HG03039 (cell line): ENCODE results near the gene CRABP2.
A peak's percentile ranks its signal among the peaks of the same experiment; 100 is the strongest.

ENCODE experiments used
- ATAC-seq: cut with Tn5 transposase; IDR thresholded peaks from one replicate; pipeline ENCODE4 v1.9.1; 2021; ENCODE audit warnings: mild to moderate bottlenecking, moderate library complexity; ENCODE audit not compliant: unreplicated experiment

CRABP2 gene

DNA sequence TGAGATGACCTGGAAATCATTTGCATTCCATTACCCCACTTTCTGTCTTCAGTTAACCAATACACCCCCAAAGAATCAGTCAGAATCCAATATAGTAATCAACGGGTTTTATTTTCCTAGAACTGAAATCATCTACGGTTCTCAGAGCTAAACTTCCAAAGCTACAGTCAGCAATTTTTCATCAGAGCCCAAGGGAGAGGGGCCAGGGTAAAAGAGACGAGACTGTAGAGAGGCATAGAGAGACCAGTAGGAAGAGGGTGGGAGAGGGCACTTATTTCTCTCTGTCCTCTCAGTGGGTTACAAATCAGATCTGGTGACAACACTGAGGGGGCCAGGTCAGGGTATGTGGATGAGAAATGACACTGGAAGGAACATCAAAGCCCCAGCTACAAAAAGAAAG, 36.6 kb upstream of the CRABP2 start:
- ATAC-seq: no peak

DNA sequence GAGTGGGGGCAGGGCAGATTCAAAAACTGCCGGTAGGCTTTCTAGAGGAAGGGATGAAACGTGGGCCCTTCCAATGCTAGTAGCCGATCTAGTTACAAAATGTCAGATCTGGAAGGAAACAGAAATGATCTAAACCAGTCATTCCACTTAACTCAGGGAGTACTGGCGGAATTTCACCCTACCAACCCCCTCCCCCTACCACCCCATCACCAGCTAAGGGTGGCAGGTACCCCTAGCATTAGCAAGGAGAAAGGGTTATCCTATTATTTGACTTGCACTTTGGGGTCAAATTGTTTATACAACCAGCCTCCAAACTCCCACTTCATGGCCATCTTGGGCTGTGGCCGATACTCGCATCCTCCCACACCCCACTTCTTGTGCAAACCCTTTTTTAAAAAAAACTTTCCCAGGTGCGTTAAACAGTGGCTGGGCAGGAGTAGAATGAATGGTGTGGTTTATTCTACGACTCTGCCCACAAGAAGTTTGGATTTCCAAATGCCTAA, 36.1 kb upstream of the CRABP2 start:
- ATAC-seq: no peak

DNA sequence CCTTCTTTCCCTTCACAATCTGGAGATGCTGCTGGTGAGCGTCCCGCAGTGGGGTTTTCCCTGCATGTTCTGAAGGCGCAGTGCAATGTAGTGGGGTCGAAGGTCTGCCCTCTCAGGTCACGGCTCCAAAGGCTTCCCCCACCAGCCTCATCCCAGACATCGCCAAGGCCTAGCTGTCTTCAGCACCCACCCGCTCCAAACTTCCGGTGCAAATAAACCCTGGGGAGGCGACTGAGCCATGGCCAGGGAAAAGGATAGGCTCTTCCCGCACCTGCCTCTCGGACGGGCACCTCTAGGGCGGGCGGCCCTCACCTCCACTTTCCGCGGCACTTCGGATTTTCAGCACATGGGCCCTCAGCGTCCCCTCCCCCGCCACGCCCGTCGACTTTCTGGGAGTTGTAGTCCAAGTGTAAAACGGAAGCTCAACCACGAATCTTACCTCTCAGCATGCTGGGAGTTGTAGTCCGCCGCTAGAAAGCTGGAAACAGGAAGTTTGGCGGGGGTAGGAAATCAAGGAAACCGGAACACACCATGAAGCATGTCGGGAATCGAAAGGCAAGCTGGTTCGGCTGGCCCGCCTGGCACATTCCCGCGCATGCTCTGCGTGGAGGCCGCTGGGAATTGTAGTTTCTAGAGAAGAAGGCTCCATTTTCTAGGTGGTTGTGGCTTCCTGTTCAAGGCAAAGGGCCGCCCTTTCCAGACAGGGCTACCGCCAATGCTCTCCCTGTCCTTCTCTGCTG, 35.5 kb upstream of the CRABP2 start, which contains the start of gene MRPL24:
Gene MRPL24 (minus strand): TSS at position 348 of the 740 bp plus-strand sequence. CDS start 2,384 bp downstream, outside the sequence.
- ATAC-seq: peak; percentile 79

DNA sequence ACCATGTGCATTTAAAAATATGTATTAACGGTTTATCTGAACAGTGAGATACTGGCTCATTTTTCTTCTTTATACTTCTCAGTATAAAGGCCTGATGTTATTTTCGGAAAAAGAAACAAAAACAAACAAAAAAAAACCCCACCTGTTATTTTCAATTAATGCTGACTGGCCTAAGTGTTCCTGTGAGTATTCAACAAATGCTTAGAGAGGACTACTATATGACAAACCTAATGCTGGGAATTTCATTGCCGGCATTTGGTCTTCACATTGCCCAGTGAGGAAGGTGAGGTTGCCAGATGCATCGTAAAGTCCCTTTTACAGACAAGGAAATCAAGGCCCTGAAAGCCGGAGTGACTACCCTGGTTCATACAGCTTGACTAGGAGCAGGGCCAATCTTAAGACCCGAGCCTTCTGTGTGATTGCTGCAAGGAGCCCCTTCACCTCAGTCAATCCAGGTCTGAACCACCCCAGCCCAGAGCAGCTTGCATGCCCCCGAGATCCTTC, 34.9 kb upstream of the CRABP2 start:
- ATAC-seq: no peak

DNA sequence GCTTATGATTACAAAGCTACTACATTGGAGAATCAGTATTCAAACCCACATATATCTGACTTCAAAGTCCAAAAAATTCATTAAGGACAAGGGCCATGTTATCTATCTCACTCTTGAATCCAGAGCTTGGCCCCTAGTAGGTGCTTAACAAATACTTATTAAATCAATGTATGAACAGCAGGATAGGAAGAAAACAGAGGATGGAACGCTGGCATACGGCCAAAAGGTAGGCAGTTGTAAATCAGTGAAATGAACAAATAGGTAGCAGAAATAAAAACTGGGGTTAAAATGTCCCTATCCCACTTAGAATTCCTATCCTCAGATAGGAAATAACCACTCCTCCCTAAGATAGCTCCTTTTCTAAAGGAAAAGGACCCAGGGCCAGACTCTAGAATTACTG, 33.5 kb upstream of the CRABP2 start:
- no peak for ATAC-seq

GRCh38 chr1:156738407-156738806, 33.0 kb upstream of the CRABP2 start:
- no peak for ATAC-seq

- no peak for ATAC-seq
Observed at GRCh38 chr1:156733989-156734584, 28.7 kb upstream of the CRABP2 start.

GRCh38 chr1:156728599-156729462, 23.4 kb upstream of the CRABP2 start, which contains the start of gene ISG20L2:
ISG20L2 (minus strand) TSS chr1:156728766; CDS start chr1:156727652, 1,114 bp downstream.
- ATAC-seq: peak; percentile 77

GRCh38 chr1:156727926-156728598, 22.7 kb upstream of the CRABP2 start, which contains the start of gene METTL25B:
METTL25B (plus strand) TSS chr1:156728469; CDS start chr1:156729105, 636 bp downstream.
- ATAC-seq: peak; percentile 58

DNA sequence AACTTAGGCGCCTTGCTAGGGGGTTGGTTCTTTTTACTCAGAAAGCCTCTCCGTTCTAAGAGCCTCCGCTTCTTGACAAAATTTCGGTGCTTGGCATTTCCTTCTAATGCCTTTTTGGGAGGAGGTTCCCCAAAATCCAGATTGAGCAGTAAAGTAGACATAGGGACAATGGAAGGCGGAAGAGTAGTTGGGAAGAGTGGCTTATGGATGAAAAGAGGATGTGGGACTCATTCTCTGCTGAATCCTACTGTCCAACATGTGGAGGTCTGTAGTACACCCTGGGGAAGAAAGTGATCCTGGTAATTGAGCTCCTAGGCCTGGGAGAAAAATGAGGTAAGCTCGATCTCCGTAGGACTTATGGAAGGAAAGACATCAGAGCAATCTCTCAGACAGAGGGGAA, 22.1 kb upstream of the CRABP2 start:
- no peak for ATAC-seq

GRCh38 chr1:156726549-156727226, 21.3 kb upstream of the CRABP2 start:
- no peak for ATAC-seq

DNA sequence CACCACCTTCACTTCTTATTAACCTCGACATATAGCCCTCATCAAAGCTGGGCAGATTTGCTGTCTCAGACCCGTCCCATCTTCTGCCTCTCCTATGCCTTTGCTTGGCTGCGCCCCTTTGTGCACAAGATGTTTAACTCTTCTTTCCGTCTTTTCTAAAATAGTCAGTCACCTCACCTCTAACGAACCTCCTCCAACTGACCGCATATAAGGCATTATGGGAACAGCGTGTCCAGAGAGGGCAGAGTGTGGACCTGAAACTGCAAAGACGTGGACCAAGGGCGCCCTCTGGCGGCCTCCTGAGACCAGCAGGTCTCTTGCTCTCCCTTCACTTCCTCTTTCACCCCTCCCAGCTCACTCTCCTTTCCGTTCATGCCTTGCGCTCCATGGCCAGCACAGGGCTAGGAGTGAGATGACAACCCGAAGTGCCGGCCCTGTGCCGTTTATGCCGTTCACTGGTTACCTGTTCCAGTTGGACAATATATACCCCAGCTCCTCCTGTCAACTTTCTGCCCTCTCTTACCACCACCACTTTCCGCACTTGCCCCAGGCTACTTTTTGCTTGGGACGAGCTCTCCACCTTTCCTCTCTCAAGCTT, 20.4 kb upstream of the CRABP2 start:
- no peak for ATAC-seq

DNA sequence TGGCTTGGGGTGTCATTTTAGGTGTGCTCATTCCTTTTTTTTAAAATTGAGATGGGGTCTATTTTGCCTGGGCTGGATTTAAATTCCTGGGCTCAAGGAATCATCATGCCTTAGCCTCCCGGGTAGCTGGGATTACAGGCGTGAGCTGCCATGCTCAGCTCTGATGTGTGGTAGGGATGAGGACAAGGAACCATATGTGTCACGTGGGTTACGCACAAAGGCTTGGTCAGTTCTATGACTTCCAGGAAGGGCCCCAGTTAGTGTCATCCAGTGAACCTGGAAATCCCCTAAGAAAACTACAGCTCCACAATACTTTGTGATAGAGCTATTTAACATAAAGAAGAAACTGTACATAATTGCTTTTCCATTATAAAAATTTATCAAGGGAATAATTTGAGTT, 16.2 kb upstream of the CRABP2 start:
- no peak for ATAC-seq

GRCh38 chr1:156721131-156721530, 15.7 kb upstream of the CRABP2 start:
- ATAC-seq: no peak

DNA sequence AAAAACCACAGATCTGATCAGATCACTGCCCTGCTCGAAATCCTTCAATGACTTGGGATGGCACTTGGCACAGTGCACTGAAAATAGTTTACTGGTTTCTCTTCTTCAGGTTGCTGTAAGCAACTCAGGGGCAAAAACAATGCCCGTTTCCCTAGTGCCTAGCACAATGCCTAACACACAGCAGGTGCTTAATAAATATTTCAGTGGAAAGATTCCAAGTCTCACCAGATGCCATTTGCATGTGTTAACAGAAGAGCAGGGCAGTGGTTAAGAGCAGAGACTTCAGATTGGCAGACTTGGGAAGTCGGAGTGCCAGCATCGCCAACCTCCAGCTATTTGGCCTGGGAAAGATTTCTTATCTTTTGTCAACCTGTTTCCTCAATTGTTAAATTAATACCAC, 12.0 kb upstream of the CRABP2 start:
- ATAC-seq: no peak

DNA sequence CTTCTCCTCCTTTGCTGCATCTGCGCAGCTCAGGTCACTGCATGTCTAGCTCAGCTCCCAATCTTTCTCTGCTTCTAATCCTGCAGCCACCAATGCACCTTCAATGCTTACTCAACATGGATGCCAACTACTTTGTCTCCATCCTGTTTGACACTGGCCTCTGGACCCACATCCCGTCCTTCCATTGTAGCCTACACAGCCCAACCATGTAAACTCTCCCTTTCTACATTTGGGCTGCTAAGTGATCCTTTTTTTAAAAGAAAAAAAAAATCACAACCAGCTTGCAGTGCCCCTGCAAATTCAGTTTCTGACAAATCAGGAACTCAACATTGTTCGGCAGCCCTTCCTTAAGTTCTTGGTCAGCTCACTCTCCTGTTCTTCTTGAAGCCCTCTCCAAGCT, 9.4 kb upstream of the CRABP2 start:
- no peak for ATAC-seq

GRCh38 chr1:156712626-156713025, 7.2 kb upstream of the CRABP2 start:
- ATAC-seq: no peak

DNA sequence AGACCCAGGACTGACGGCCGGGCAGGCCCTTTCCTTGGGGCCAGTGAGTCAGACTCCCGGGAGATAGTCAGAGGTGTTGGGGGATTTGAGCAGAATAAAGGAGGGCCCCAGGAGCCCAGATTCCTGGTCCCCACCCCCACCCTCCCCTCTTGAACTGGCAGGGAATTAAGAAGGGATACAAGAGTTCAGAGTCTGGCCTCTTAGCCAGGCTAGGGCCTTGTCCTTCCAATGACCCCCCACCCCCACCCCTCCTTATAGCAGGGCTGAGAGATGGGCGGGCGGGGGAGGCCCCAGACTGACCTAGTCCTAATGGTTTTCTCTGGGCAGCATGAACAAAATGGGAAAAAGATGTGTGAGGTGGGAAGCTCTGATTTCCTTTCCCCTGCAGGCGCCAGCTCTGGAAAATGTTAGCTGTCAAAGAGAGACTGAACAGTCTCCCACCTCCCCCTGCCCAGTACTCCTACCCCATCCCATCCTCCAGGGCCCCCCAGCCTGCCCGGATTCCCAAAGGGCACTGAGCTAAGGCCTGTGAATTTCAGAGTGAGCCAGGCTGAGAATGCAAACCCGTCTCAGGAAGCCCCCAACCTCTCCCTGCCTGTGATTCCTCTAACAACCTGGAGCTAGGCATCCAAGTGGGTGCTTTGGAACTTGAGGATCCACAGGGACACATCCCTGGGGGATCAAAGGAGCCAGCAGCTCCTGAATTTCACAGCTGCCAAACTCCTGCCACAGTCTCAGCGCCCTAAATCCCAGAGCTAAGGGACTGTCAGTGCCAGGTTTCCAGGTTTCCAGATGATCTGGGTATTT, 5.8 kb upstream of the CRABP2 start:
- no peak for ATAC-seq
